ENCODE measurements around the gene MSL1.

- TF ChIP-seq EHMT2 (IDR thresholded peaks at IDR 0.05) = no peak
- TF ChIP-seq FOXK2 (conservative IDR thresholded peaks at IDR 0.05 in 1 of 2, IDR thresholded peaks at IDR 0.05 in 1 of 2; ENCODE audit: low read depth in 2 of 2) = no peak
Measured at GRCh38 chr17:40110026-40110845, 11.5 kb upstream of the MSL1 start.
